HepG2 (cell line): Measurements from ENCODE around the gene ODAD4. TPM values are rescaled to one million over a fixed set of nuclear protein-coding genes. Genes with fewer than 3 reads are reported as not detected.

Experiments used
- CTCF ChIP-seq: sonication (generic); formaldehyde crosslinking; IDR thresholded peaks from 2 replicates; pipeline ENCODE4 v1.5.0; 2020; ENCODE audit warnings: mild to moderate bottlenecking, missing genetic modification reagents, moderate library complexity
- FOXA1 ChIP-seq, 2 experiments: fragments of 450-650 bp in 1 of 2; sonication (generic) in 1 of 2; formaldehyde crosslinking in 1 of 2; IDR thresholded peaks; 2 replicates each; pipeline versions ENCODE4 v1.4.0 to v1.6.1; 2016 to 2020; ENCODE audit warnings: missing genetic modification reagents in 1 of 2
- GATAD1 ChIP-seq: IDR thresholded peaks from 2 replicates; pipeline ENCODE4 v1.6.1; 2016; ENCODE audit warnings: missing genetic modification reagents, missing compliant biosample characterization
- GATAD2A ChIP-seq: IDR thresholded peaks from 2 replicates; pipeline ENCODE4 v1.6.1; 2016
- HDAC2 ChIP-seq: sonication (generic); formaldehyde crosslinking; IDR thresholded peaks from 2 replicates; pipeline ENCODE4 v1.4.0; 2020; ENCODE audit warnings: missing genetic modification reagents
- HNF4A ChIP-seq: sonication (generic); formaldehyde crosslinking; IDR thresholded peaks from 2 replicates; pipeline ENCODE4 v1.4.0; 2020; ENCODE audit warnings: missing genetic modification reagents
- IKZF5 ChIP-seq: IDR thresholded peaks from 2 replicates; pipeline ENCODE4 v1.6.1; 2018; ENCODE audit warnings: missing genetic modification reagents, mild to moderate bottlenecking, missing compliant biosample characterization
- REXO4 ChIP-seq: sonication (generic); formaldehyde crosslinking; IDR thresholded peaks from 2 replicates; pipeline ENCODE4 v1.8.0; 2022; ENCODE audit warnings: missing genetic modification reagents, mild to moderate bottlenecking, borderline replicate concordance
- RXRA ChIP-seq: sonication (generic); formaldehyde crosslinking; IDR thresholded peaks from 2 replicates; pipeline ENCODE4 v1.5.1; 2020; ENCODE audit warnings: missing genetic modification reagents
- SAP130 ChIP-seq: IDR thresholded peaks from 2 replicates; pipeline ENCODE4 v1.6.1; 2016; ENCODE audit warnings: low read depth
- SKI ChIP-seq: fragments of 450-650 bp; IDR thresholded peaks from one replicate; pipeline ENCODE4 v1.6.1; 2018; ENCODE audit warnings: mild to moderate bottlenecking; ENCODE audit not compliant: partially characterized antibody
- SMAD1 ChIP-seq: sonication (generic); formaldehyde crosslinking; IDR thresholded peaks from 2 replicates; pipeline ENCODE4 v1.4.0; 2020; ENCODE audit warnings: missing genetic modification reagents, low read depth, mild to moderate bottlenecking, borderline replicate concordance
- TFE3 ChIP-seq: IDR thresholded peaks from 2 replicates; pipeline ENCODE4 v1.6.1; 2016
- TSC22D2 ChIP-seq: sonication (generic); formaldehyde crosslinking; IDR thresholded peaks from 2 replicates; pipeline ENCODE4 v1.5.1; 2020; ENCODE audit warnings: missing genetic modification reagents, mild to moderate bottlenecking, borderline replicate concordance
- ZNF12 ChIP-seq: sonication (generic); formaldehyde crosslinking; IDR thresholded peaks from 2 replicates; pipeline ENCODE4 v1.5.0; 2020; ENCODE audit warnings: missing genetic modification reagents
- ZNF331 ChIP-seq: sonication (generic); formaldehyde crosslinking; IDR thresholded peaks from 2 replicates; pipeline ENCODE4 v1.4.0; 2020; ENCODE audit warnings: missing genetic modification reagents
- ZNF354B ChIP-seq: sonication (generic); formaldehyde crosslinking; IDR thresholded peaks from 2 replicates; pipeline ENCODE4 v1.8.0; 2022; ENCODE audit warnings: mild to moderate bottlenecking, missing genetic modification reagents
- ZNF674 ChIP-seq: sonication (generic); formaldehyde crosslinking; IDR thresholded peaks from 2 replicates; pipeline ENCODE4 v1.5.0; 2020; ENCODE audit warnings: low read depth, mild to moderate bottlenecking, missing genetic modification reagents
- ZNF777 ChIP-seq: sonication (generic); formaldehyde crosslinking; IDR thresholded peaks from 2 replicates; pipeline ENCODE4 v1.4.0; 2020; ENCODE audit warnings: missing genetic modification reagents
- ZNF788 ChIP-seq: sonication (generic); formaldehyde crosslinking; IDR thresholded peaks from 2 replicates; pipeline ENCODE4 v1.5.0; 2020; ENCODE audit warnings: mild to moderate bottlenecking, missing genetic modification reagents, borderline replicate concordance
- ZNF792 ChIP-seq: IDR thresholded peaks from 2 replicates; pipeline ENCODE4 v1.6.1; 2016
- polyA plus RNA-seq, 8 experiments: library from polyadenylated mRNA; depleted of rRNA in 3 of 8; stranded (reverse) in 7 of 8; unstranded in 1 of 8; fragments of >200 nt; fragmentation: Illumina TruSeq in 4 of 8; extraction: Trizol in 4 of 8; gene quantifications; 2 replicates each; pipeline versions ENCODE4 v1.2.1 to v1.2.3, GENCODE V29; 2011 to 2016; ENCODE audit warnings: low read depth in 4 of 8, missing spikeins in 1 of 8, mixed read lengths in 1 of 8; ENCODE audit not compliant: insufficient read depth in 1 of 8
- total RNA-seq, 5 experiments: library from RNA; depleted of rRNA; stranded (reverse); fragments of >200 nt; fragmentation: Illumina TruSeq; extraction: Trizol; gene quantifications; 2 replicates each; pipeline ENCODE4 v1.2.3, GENCODE V29; 2016; ENCODE audit warnings: low read depth in 1 of 5
- TF ChIP-seq, protein P1 (sequence below): IDR thresholded peaks from 2 replicates; pipeline ENCODE4 v1.6.1; 2016; ENCODE audit warnings: low read depth, control low read depth
- TF ChIP-seq, protein P2 (sequence below): IDR thresholded peaks from 2 replicates; pipeline ENCODE4 v1.6.1; 2018; ENCODE audit warnings: missing genetic modification reagents

Gene ODAD4
- total and polyA plus RNA-seq, 2 of the 13 experiments (the other 11 are each of a cell fraction or from before 2014, with no cell fraction given), result 0.48 to 0.53 TPM

- no peak for TF ChIP-seq FOXA1 (IDR thresholded peaks at IDR 0.05)
- TF ChIP-seq FOXA1 (CRISPR knock-in tag; IDR thresholded peaks at IDR 0.05), result peak; percentile 73
- no peak for TF ChIP-seq ZNF674 (CRISPR knock-in tag)
- TF ChIP-seq, protein P1, sequence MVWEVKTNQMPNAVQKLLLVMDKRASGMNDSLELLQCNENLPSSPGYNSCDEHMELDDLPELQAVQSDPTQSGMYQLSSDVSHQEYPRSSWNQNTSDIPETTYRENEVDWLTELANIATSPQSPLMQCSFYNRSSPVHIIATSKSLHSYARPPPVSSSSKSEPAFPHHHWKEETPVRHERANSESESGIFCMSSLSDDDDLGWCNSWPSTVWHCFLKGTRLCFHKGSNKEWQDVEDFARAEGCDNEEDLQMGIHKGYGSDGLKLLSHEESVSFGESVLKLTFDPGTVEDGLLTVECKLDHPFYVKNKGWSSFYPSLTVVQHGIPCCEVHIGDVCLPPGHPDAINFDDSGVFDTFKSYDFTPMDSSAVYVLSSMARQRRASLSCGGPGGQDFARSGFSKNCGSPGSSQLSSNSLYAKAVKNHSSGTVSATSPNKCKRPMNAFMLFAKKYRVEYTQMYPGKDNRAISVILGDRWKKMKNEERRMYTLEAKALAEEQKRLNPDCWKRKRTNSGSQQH (CRISPR knock-in tag), result 0 out of 2 replicates have a peak, but pooled peaks have one; percentile 49
- TF ChIP-seq IKZF5 (CRISPR knock-in tag), result peak; percentile 68; the same call in 1 of the 2 replicates
- TF ChIP-seq, protein P2, sequence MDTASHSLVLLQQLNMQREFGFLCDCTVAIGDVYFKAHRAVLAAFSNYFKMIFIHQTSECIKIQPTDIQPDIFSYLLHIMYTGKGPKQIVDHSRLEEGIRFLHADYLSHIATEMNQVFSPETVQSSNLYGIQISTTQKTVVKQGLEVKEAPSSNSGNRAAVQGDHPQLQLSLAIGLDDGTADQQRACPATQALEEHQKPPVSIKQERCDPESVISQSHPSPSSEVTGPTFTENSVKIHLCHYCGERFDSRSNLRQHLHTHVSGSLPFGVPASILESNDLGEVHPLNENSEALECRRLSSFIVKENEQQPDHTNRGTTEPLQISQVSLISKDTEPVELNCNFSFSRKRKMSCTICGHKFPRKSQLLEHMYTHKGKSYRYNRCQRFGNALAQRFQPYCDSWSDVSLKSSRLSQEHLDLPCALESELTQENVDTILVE, result peak; percentile 69; the same call in 1 of the 2 replicates
- TF ChIP-seq HNF4A (CRISPR knock-in tag), result peak; percentile 96
- peak; percentile 33 for TF ChIP-seq CTCF
- peak; percentile 79 for TF ChIP-seq SAP130 (CRISPR knock-in tag)
- TF ChIP-seq ZNF331 (CRISPR knock-in tag), result peak; percentile 80
- TF ChIP-seq TFE3 (CRISPR knock-in tag), result 0 out of 2 replicates have a peak, but pooled peaks have one; percentile 27
- no peak for TF ChIP-seq REXO4 (CRISPR knock-in tag)
- TF ChIP-seq ZNF788, result peak; percentile 33; the same call in 1 of the 2 replicates
- peak; percentile 94 for TF ChIP-seq GATAD2A (CRISPR knock-in tag)
- peak; percentile 29; the same call in 1 of the 2 replicates for TF ChIP-seq RXRA (CRISPR knock-in tag)
- peak; percentile 48; the same call in 1 of the 2 replicates for TF ChIP-seq GATAD1
- peak; percentile 16 for TF ChIP-seq SKI
- no peak for TF ChIP-seq ZNF354B
- peak; percentile 95 for TF ChIP-seq ZNF792 (CRISPR knock-in tag)
- no peak for TF ChIP-seq TSC22D2
- TF ChIP-seq HDAC2, result peak; percentile 84
- peak; percentile 55; the same call in 1 of the 2 replicates for TF ChIP-seq ZNF12 (CRISPR knock-in tag)
- TF ChIP-seq SMAD1, result no peak
- no peak for TF ChIP-seq ZNF777
Observed at GRCh38 chr17:41989702-41990419, 59.4 kb downstream of the ODAD4 start (continued).
